ENCODE results near the gene MTUS2. TPM values are rescaled to one million over a fixed set of nuclear protein-coding genes. Genes with fewer than 3 reads are reported as not detected.

The MTUS2 gene
- total RNA-seq, 1 donor from 2014 or later, result 6.8 TPM

DNA sequence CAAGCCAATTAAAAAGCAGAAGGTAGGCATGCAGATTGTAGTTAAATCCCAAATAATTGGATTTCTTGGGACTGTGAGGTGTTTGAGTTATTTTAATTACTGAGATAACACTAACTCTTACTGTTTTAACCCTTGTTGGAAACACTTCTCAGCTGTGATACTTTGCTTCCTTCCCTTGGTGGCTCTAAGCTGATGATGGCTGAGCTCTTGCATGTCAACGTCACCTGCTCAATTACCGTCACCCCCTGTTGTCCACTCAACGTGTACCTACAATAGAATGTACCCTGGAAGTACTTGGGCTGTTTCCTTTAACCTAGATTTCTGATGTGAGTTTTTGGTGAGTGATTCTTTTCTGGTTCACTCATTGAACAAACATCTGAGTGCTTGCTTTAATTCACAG is 471.9 kb downstream of the MTUS2 start:
- TF ChIP-seq CTCF (IDR thresholded peaks at IDR 0.05; ENCODE audit: partially characterized antibody, unreplicated experiment), result no peak
- H3K36me3 Mint-ChIP-seq (ENCODE audit: unreplicated experiment), result no peaks in the 10 kb centered on the region
- H3K9me3 Mint-ChIP-seq (ENCODE audit: unreplicated experiment), result peaks cover 4% of the 10 kb centered on the region
- no peak overlapping the region for H3K4me3 Mint-ChIP-seq (ENCODE audit: unreplicated experiment)
- peaks cover 2% of the 10 kb centered on the region for H3K27me3 Mint-ChIP-seq (ENCODE audit: unreplicated experiment)
- no peak overlapping the region for H3K27ac Mint-ChIP-seq (ENCODE audit: unreplicated experiment)
- H3K4me1 Mint-ChIP-seq (ENCODE audit: low read depth, unreplicated experiment), result no peaks in the 10 kb centered on the region
- no peak for DNase-seq

GRCh38 chr13:29294821-29295220 is 474.7 kb downstream of the MTUS2 start:
- Mint-ChIP-seq H3K27me3 (ENCODE audit: unreplicated experiment) (peaks cover 2% of the 10 kb centered on the region), H3K27ac (ENCODE audit: unreplicated experiment) (no peak overlapping the region), H3K9me3 (ENCODE audit: unreplicated experiment) (peaks cover 4% of the 10 kb centered on the region), H3K4me1 (ENCODE audit: low read depth, unreplicated experiment) (peaks cover 7% of the 10 kb centered on the region), H3K4me3 (ENCODE audit: unreplicated experiment) (no peak overlapping the region), H3K36me3 (ENCODE audit: unreplicated experiment) (no peaks in the 10 kb centered on the region)
- no peak for DNase-seq
- no peak for TF ChIP-seq CTCF (IDR thresholded peaks at IDR 0.05; ENCODE audit: partially characterized antibody, unreplicated experiment)

- peaks cover 2% of the 10 kb centered on the region for H3K27me3 Mint-ChIP-seq (ENCODE audit: unreplicated experiment)
- DNase-seq, result no peak
- peaks cover 15% of the 10 kb centered on the region for H3K9me3 Mint-ChIP-seq (ENCODE audit: unreplicated experiment)
- H3K4me1 Mint-ChIP-seq (ENCODE audit: low read depth, unreplicated experiment), result peaks cover 7% of the 10 kb centered on the region
- TF ChIP-seq CTCF (IDR thresholded peaks at IDR 0.05; ENCODE audit: partially characterized antibody, unreplicated experiment), result no peak
- H3K36me3 Mint-ChIP-seq (ENCODE audit: unreplicated experiment), result peaks cover 26% of the 10 kb centered on the region
- no peak overlapping the region for H3K27ac Mint-ChIP-seq (ENCODE audit: unreplicated experiment)
- no peak overlapping the region for H3K4me3 Mint-ChIP-seq (ENCODE audit: unreplicated experiment)
Measured at GRCh38 chr13:29301027-29301426, 480.9 kb downstream of the MTUS2 start.

GRCh38 chr13:29304148-29304547 is 484.0 kb downstream of the MTUS2 start:
- Mint-ChIP-seq H3K9me3 (ENCODE audit: unreplicated experiment) (peaks cover 21% of the 10 kb centered on the region), H3K27me3 (ENCODE audit: unreplicated experiment) (no peaks in the 10 kb centered on the region), H3K27ac (ENCODE audit: unreplicated experiment) (no peak overlapping the region), H3K4me3 (ENCODE audit: unreplicated experiment) (no peak overlapping the region), H3K36me3 (ENCODE audit: unreplicated experiment) (peaks cover 40% of the 10 kb centered on the region), H3K4me1 (ENCODE audit: low read depth, unreplicated experiment) (peaks cover 3% of the 10 kb centered on the region)
- TF ChIP-seq CTCF (IDR thresholded peaks at IDR 0.05; ENCODE audit: partially characterized antibody, unreplicated experiment), result no peak
- no peak for DNase-seq

GRCh38 chr13:29310806-29311205 is 490.7 kb downstream of the MTUS2 start:
- no peak for DNase-seq
- no peak overlapping the region for H3K27ac Mint-ChIP-seq (ENCODE audit: unreplicated experiment)
- H3K9me3 Mint-ChIP-seq (ENCODE audit: unreplicated experiment), result peaks cover 6% of the 10 kb centered on the region

More at GRCh38 chr13:29310806-29311205, 490.7 kb downstream of the MTUS2 start:
- Mint-ChIP-seq H3K27me3 (ENCODE audit: unreplicated experiment) (no peaks in the 10 kb centered on the region), H3K4me1 (ENCODE audit: low read depth, unreplicated experiment) (no peaks in the 10 kb centered on the region), H3K4me3 (ENCODE audit: unreplicated experiment) (no peak overlapping the region), H3K36me3 (ENCODE audit: unreplicated experiment) (peaks cover 14% of the 10 kb centered on the region)
- no peak for TF ChIP-seq CTCF (IDR thresholded peaks at IDR 0.05; ENCODE audit: partially characterized antibody, unreplicated experiment)

Measured in glutamatergic neuron (in vitro differentiated cells).